Left renal pelvis (tissue), 4 donors: Measurements from ENCODE around the gene CFAP45. TPM values are rescaled to one million over a fixed set of nuclear protein-coding genes. Genes with fewer than 3 reads are reported as not detected.

ENCODE experiments used
- DNase-seq, 4 donors: peaks; one replicate each; pipeline ENCODE4 v3.0.0-alpha.2; 2013; ENCODE audit warnings: low read depth in 4 of 4, low spot score in 3 of 4
- polyA plus RNA-seq, 4 donors: library from polyadenylated mRNA; unstranded; fragments of 120-200 nt; gene quantifications; one replicate each; pipeline ENCODE4 v1.2.1, GENCODE V29; 2013; ENCODE audit not compliant: insufficient read length in 4 of 4

The CFAP45 gene
- polyA plus RNA-seq, 4 donors, result 0.38 to 4.1 (median 2.8) TPM

GRCh38 chr1:159880430-159880829 is 19.5 kb downstream of the CFAP45 start:
- DNase-seq, result no peak

GRCh38 chr1:159879977-159880376 is 20.0 kb downstream of the CFAP45 start:
- DNase-seq, result no peak

GRCh38 chr1:159879136-159879535 is 20.8 kb downstream of the CFAP45 start:
- DNase-seq, result no peak

- DNase-seq, result no peak
Measured at GRCh38 chr1:159877695-159878444, 22.1 kb downstream of the CFAP45 start.

GRCh38 chr1:159873530-159874143 is 26.3 kb downstream of the CFAP45 start:
- DNase-seq, result no peak

GRCh38 chr1:159872891-159873290 is 27.1 kb downstream of the CFAP45 start:
- no peak for DNase-seq

GRCh38 chr1:159870704-159871103 is 29.3 kb downstream of the CFAP45 start:
- DNase-seq, result no peak

GRCh38 chr1:159869607-159870006 is 30.4 kb downstream of the CFAP45 start:
- DNase-seq, result no peak

GRCh38 chr1:159869173-159869572 is 30.8 kb downstream of the CFAP45 start:
- no peak for DNase-seq

- no peak for DNase-seq
Measured at GRCh38 chr1:159868766-159869165, 31.2 kb downstream of the CFAP45 start.

GRCh38 chr1:159867664-159868026 is 32.3 kb downstream of the CFAP45 start:
- peak in 3 of 4 donors; percentile 53 to 69 (median 53) for DNase-seq

GRCh38 chr1:159866905-159867663 is 32.9 kb downstream of the CFAP45 start:
- DNase-seq, result no peak

- no peak for DNase-seq
Measured at GRCh38 chr1:159866066-159866465, 33.9 kb downstream of the CFAP45 start.

GRCh38 chr1:159864262-159864661 is 35.7 kb downstream of the CFAP45 start:
- no peak for DNase-seq

GRCh38 chr1:159862557-159862956 is 37.4 kb downstream of the CFAP45 start, which contains the start of gene VSIG8:
VSIG8 (minus strand) TSS chr1:159862657; CDS start chr1:159862521, 136 bp downstream.
- no peak for DNase-seq

GRCh38 chr1:159862031-159862430 is 37.9 kb downstream of the CFAP45 start:
- no peak for DNase-seq

- DNase-seq, result no peak
Measured at GRCh38 chr1:159861218-159861617, 38.7 kb downstream of the CFAP45 start.

- no peak for DNase-seq
Measured at GRCh38 chr1:159860456-159860855, 39.5 kb downstream of the CFAP45 start.

- DNase-seq, result no peak
Measured at GRCh38 chr1:159859767-159860322, 40.1 kb downstream of the CFAP45 start.

- DNase-seq, result no peak
Measured at GRCh38 chr1:159857889-159858288, 42.1 kb downstream of the CFAP45 start.

GRCh38 chr1:159856576-159856975 is 43.4 kb downstream of the CFAP45 start:
- no peak for DNase-seq
